HG02943 (cell line): ENCODE results near the gene RYR3.
A peak's percentile ranks its signal among the peaks of the same experiment; 100 is the strongest.

Experiments
- ATAC-seq: cut with Tn5 transposase; IDR thresholded peaks from one replicate; pipeline ENCODE4 v1.9.1; 2021; ENCODE audit warnings: mild to moderate bottlenecking, low read depth, moderate library complexity; ENCODE audit not compliant: unreplicated experiment

Gene RYR3

GRCh38 chr15:33629647-33630046 lies 318.9 kb downstream of the RYR3 start:
- ATAC-seq, result no peak

GRCh38 chr15:33636234-33636633 lies 325.5 kb downstream of the RYR3 start:
- ATAC-seq, result peak; percentile 74

- no peak for ATAC-seq
These were observed 326.2 kb downstream of the RYR3 start for GRCh38 chr15:33636958-33637357.

- no peak for ATAC-seq
These were observed 327.7 kb downstream of the RYR3 start for GRCh38 chr15:33638453-33638852.

GRCh38 chr15:33639051-33639450 lies 328.3 kb downstream of the RYR3 start:
- ATAC-seq, result no peak

GRCh38 chr15:33639456-33639855 lies 328.7 kb downstream of the RYR3 start:
- no peak for ATAC-seq

- ATAC-seq, result no peak
These were observed 329.2 kb downstream of the RYR3 start for GRCh38 chr15:33639978-33640377.

- no peak for ATAC-seq
These were observed 330.3 kb downstream of the RYR3 start for GRCh38 chr15:33641069-33641468.

- ATAC-seq, result no peak
These were observed 333.5 kb downstream of the RYR3 start for GRCh38 chr15:33644304-33644703.

- ATAC-seq, result no peak
These were observed 336.0 kb downstream of the RYR3 start for GRCh38 chr15:33646744-33647143.

- ATAC-seq, result no peak
These were observed 338.6 kb downstream of the RYR3 start for GRCh38 chr15:33649217-33649933.

- ATAC-seq, result no peak
These were observed 344.1 kb downstream of the RYR3 start for GRCh38 chr15:33654860-33655259.

GRCh38 chr15:33655488-33655887 lies 344.7 kb downstream of the RYR3 start:
- ATAC-seq, result no peak

- ATAC-seq, result no peak
These were observed 345.4 kb downstream of the RYR3 start for GRCh38 chr15:33656168-33656567.

- no peak for ATAC-seq
These were observed 349.4 kb downstream of the RYR3 start for GRCh38 chr15:33660151-33660550.

- no peak for ATAC-seq
These were observed 351.2 kb downstream of the RYR3 start for GRCh38 chr15:33662014-33662413.

GRCh38 chr15:33664947-33665346 lies 354.2 kb downstream of the RYR3 start:
- no peak for ATAC-seq

GRCh38 chr15:33670567-33670966 lies 359.8 kb downstream of the RYR3 start:
- ATAC-seq, result no peak

GRCh38 chr15:33671456-33671855 lies 360.7 kb downstream of the RYR3 start:
- peak; percentile 86 for ATAC-seq

GRCh38 chr15:33675246-33675645 lies 364.5 kb downstream of the RYR3 start:
- ATAC-seq, result no peak

- ATAC-seq, result no peak
These were observed 366.6 kb downstream of the RYR3 start for GRCh38 chr15:33677238-33677830.

- ATAC-seq, result no peak
These were observed 367.4 kb downstream of the RYR3 start for GRCh38 chr15:33678176-33678575.
